HG02763 (cell line): ENCODE results near the gene UGT2B10.

Source experiments
- ATAC-seq: cut with Tn5 transposase; IDR thresholded peaks from one replicate; pipeline ENCODE4 v1.9.1; 2021; ENCODE audit warnings: mild to moderate bottlenecking, moderate library complexity; ENCODE audit not compliant: unreplicated experiment

Gene UGT2B10

DNA sequence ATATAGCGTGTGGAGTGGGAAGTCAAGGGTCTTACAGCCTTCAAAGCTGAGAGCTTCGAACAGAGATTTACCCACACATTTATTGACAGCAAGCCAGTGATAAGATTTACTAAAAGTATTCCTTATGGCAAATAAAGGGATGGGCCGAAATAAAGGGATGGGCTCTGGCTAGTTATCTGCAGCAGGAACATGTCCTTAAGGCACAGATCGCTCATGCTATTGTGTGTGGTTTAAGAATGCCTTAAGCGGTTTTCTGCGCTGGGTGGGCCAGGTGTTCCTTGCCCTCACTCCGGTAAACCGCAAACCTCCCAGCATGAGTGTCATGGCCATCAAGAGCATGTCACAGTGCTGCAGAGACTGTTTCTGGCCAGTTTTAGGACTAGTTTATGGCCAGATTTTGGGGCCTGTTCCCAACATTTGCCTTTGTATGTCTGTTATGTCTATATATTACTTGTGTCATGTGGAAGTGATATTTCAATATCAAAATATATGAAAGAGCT lies 53.5 kb downstream of the UGT2B10 start:
- ATAC-seq: no peak

DNA sequence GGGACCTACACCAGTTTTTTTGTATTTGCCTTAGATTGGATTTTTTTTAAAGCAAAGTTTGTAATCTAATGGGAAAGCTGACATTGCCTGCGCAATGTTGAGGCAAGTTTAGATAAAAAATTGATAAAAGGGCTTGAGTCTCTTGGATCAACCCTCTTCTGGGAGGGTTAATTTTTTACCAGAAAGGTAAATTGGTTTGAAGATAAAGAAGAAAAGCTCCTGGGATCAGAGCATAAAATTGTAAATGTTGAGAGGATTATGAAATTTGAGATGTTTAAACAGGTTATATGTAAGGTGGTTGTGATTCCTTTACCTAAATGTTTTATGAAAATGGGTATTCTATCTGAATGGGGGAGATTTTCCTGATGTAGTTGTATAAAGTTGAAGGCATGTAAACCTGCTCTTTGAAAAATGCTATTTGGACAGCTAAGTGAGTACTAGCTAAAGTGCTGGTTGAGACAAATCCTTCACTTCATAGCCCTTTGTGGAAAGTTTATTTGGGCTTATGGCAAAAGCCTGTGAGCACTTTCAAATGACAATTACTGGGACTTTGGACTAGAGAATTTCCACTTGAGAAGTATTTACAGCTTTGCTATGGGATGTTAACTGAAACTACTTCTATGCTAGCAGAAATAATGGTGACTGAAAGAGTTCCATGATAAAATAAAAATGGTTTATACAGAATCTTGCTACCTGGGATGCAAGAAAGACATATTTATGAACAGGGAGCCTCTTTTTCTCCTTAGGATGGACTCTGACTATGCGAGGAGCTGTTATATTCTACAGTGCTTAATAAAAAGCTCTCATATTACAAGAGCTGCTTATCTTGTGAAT lies 56.2 kb downstream of the UGT2B10 start:
- ATAC-seq: no peak

DNA sequence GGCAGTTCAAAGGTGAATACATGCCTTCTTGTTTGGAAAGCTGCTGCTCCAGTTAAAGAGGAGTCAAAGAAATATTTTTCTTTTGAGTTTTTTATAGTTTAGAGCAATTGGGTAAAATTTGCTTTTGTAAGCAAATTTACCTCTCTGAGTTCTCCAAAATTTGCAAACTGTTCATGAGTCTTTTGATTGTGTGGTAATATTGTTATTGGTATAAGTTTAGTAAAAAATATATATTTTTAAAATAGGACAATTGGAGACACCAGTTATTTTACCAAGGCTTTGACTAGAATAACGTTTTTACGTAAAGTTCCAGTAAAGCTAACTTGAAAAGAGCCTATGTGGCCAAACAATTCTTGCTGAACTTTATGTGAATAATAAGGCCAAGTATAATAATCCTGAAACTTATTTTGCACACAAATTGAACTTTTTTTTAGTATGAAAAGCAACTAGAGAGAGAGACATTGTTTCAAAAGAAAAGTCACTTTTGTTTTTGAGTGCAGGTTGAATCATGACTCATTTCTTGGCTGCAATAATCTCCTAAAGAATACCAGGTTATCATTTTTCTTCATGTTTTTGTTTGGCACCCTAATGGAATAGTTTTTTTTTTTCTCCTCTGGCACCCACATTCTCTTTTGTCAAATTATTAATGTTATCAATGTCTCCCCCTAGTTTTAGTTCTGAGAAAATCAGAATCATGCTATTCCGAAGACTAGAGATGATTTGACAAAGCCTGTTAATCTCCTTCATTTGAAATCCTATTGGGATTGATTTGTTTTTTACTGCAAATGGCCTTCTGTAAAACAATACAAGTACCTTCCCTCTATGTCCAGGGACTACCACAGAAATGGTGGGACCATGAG lies 57.1 kb downstream of the UGT2B10 start:
- no peak for ATAC-seq

DNA sequence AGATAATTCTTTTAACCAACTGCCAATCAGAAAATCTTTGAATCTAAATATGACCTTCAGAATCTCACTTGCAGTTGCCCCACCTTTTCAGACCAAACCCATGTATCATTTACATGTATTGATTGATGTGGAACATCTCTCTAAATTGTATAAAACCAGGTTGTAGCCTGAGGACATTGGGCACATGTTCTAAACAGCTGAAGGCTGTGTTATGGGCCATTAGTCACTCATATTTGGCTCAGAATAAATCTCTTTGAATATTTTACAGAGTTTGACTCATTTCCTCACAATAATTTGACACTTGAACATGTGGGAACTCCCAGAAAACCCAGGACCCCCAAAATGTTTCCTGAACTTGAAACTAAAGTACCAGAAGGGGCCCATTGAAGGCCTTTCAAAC lies 58.7 kb downstream of the UGT2B10 start:
- no peak for ATAC-seq

- no peak for ATAC-seq
Observed at GRCh38 chr4:68877555-68877954, 61.8 kb downstream of the UGT2B10 start.

GRCh38 chr4:68878048-68878447 lies 62.3 kb downstream of the UGT2B10 start:
- no peak for ATAC-seq
